Measurements from ENCODE around the gene CDKAL1.

CDKAL1 gene

GRCh38 chr6:20669571-20670314 lies 135.5 kb downstream of the CDKAL1 start:
- TF ChIP-seq, protein P1, sequence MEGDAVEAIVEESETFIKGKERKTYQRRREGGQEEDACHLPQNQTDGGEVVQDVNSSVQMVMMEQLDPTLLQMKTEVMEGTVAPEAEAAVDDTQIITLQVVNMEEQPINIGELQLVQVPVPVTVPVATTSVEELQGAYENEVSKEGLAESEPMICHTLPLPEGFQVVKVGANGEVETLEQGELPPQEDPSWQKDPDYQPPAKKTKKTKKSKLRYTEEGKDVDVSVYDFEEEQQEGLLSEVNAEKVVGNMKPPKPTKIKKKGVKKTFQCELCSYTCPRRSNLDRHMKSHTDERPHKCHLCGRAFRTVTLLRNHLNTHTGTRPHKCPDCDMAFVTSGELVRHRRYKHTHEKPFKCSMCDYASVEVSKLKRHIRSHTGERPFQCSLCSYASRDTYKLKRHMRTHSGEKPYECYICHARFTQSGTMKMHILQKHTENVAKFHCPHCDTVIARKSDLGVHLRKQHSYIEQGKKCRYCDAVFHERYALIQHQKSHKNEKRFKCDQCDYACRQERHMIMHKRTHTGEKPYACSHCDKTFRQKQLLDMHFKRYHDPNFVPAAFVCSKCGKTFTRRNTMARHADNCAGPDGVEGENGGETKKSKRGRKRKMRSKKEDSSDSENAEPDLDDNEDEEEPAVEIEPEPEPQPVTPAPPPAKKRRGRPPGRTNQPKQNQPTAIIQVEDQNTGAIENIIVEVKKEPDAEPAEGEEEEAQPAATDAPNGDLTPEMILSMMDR (IDR thresholded peaks at IDR 0.05; ENCODE audit: borderline replicate concordance, extremely low read depth, low read length, poor library complexity, severe bottlenecking): no peak
- TF ChIP-seq EZH2 (IDR thresholded peaks at IDR 0.05; ENCODE audit: borderline replicate concordance, low read depth, low read length, severe bottlenecking): no peak
- Histone ChIP-seq H3K4me3 (ENCODE audit: low read depth in 1 of 2, low read length in 2 of 2) (no peak overlapping the region), H2AFZ (ENCODE audit: low read depth, low read length) (no peak overlapping the region), H3K9me3 (ENCODE audit: insufficient read depth, low read length, severe bottlenecking) (no peaks in the 10 kb centered on the region), H3K36me3 (ENCODE audit: insufficient read depth, low read length) (no peaks in the 10 kb centered on the region), H3K9ac (ENCODE audit: low read depth, low read length) (no peak overlapping the region), H3K27me3 (ENCODE audit: insufficient read depth, low read length, poor library complexity) (no peaks in the 10 kb centered on the region), H3K27ac (ENCODE audit: low read length) (no peak overlapping the region), H4K20me1 (ENCODE audit: insufficient read depth, low read length) (0 out of 2 replicates have a peak, but pooled peaks cover 4% of the 10 kb centered on the region), H3K4me2 (ENCODE audit: insufficient read depth, low read length) (no peak overlapping the region), H3K79me2 (ENCODE audit: insufficient read depth, low read length) (peaks cover 7% of the 10 kb centered on the region; the same call in 1 of the 2 replicates), H3K4me1 (ENCODE audit: insufficient read depth, low read length) (no peaks in the 10 kb centered on the region)
- ATAC-seq (ENCODE audit: insufficient read depth, low read depth) (no peak), DNase-seq (no peak)

- H3K4me1 ChIP-seq (ENCODE audit: insufficient read depth, low read length): no peaks in the 10 kb centered on the region
- H3K9me3 ChIP-seq (ENCODE audit: insufficient read depth, low read length, severe bottlenecking): no peaks in the 10 kb centered on the region
- TF ChIP-seq, protein P1 (IDR thresholded peaks at IDR 0.05; ENCODE audit: borderline replicate concordance, extremely low read depth, low read length, poor library complexity, severe bottlenecking): no peak
- TF ChIP-seq EZH2 (IDR thresholded peaks at IDR 0.05; ENCODE audit: borderline replicate concordance, low read depth, low read length, severe bottlenecking): no peak
- no peak overlapping the region for H3K4me2 ChIP-seq (ENCODE audit: insufficient read depth, low read length)
- H3K9ac ChIP-seq (ENCODE audit: low read depth, low read length): no peak overlapping the region
- H4K20me1 ChIP-seq (ENCODE audit: insufficient read depth, low read length): 0 out of 2 replicates have a peak, but pooled peaks cover 2% of the 10 kb centered on the region
- no peak overlapping the region for H2AFZ ChIP-seq (ENCODE audit: low read depth, low read length)
- no peak for DNase-seq
- H3K79me2 ChIP-seq (ENCODE audit: insufficient read depth, low read length): peaks cover 7% of the 10 kb centered on the region; the same call in 1 of the 2 replicates
- H3K27ac ChIP-seq (ENCODE audit: low read length): no peak overlapping the region
- no peak for ATAC-seq (ENCODE audit: insufficient read depth, low read depth)
- H3K36me3 ChIP-seq (ENCODE audit: insufficient read depth, low read length): no peaks in the 10 kb centered on the region
- H3K27me3 ChIP-seq (ENCODE audit: insufficient read depth, low read length, poor library complexity): no peaks in the 10 kb centered on the region
- H3K4me3 ChIP-seq (ENCODE audit: low read depth in 1 of 2, low read length in 2 of 2): no peak overlapping the region
Measured at GRCh38 chr6:20670750-20671149, 136.5 kb downstream of the CDKAL1 start.

- H2AFZ ChIP-seq (ENCODE audit: low read depth, low read length): no peak overlapping the region
Measured at GRCh38 chr6:20672038-20672437, 137.8 kb downstream of the CDKAL1 start.

More at GRCh38 chr6:20672038-20672437, 137.8 kb downstream of the CDKAL1 start:
- H3K9ac ChIP-seq (ENCODE audit: low read depth, low read length): no peak overlapping the region
- H3K27me3 ChIP-seq (ENCODE audit: insufficient read depth, low read length, poor library complexity): no peaks in the 10 kb centered on the region
- H3K9me3 ChIP-seq (ENCODE audit: insufficient read depth, low read length, severe bottlenecking): no peaks in the 10 kb centered on the region
- H3K36me3 ChIP-seq (ENCODE audit: insufficient read depth, low read length): no peaks in the 10 kb centered on the region
- no peak overlapping the region for H3K27ac ChIP-seq (ENCODE audit: low read length)
- H3K4me3 ChIP-seq (ENCODE audit: low read depth in 1 of 2, low read length in 2 of 2): no peak overlapping the region
- DNase-seq: no peak
- no peak overlapping the region for H3K4me2 ChIP-seq (ENCODE audit: insufficient read depth, low read length)
- TF ChIP-seq, protein P1 (IDR thresholded peaks at IDR 0.05; ENCODE audit: borderline replicate concordance, extremely low read depth, low read length, poor library complexity, severe bottlenecking): no peak
- no peak for TF ChIP-seq EZH2 (IDR thresholded peaks at IDR 0.05; ENCODE audit: borderline replicate concordance, low read depth, low read length, severe bottlenecking)
- H4K20me1 ChIP-seq (ENCODE audit: insufficient read depth, low read length): 0 out of 2 replicates have a peak, but pooled peaks cover 2% of the 10 kb centered on the region
- no peak for ATAC-seq (ENCODE audit: insufficient read depth, low read depth)
- peaks cover 7% of the 10 kb centered on the region; the same call in 1 of the 2 replicates for H3K79me2 ChIP-seq (ENCODE audit: insufficient read depth, low read length)
- H3K4me1 ChIP-seq (ENCODE audit: insufficient read depth, low read length): no peaks in the 10 kb centered on the region

All from DND-41 (cell line).